HCT116 (cell line): ENCODE data around the gene TRAF5. TPM values are rescaled to one million over a fixed set of nuclear protein-coding genes. Genes with fewer than 3 reads are reported as not detected.
A peak's percentile ranks its signal among the peaks of the same experiment; 100 is the strongest.

Source experiments
- ATAC-seq: fragments of 200-7000 bp; cut with Tn5 transposase; 2 replicates; pipeline ENCODE4 v1.9.1; 2020; ENCODE audit warnings: mild to moderate bottlenecking, moderate library complexity
- BruUV-seq: library from RNA; stranded (reverse); fragments of 400-500 nt; replicated peaks from 2 replicates; lab custom pipeline; 2021; lab: Mats Ljungman, UMichigan
- CTCF ChIA-PET: fragments of 300-600 bp; sonication (Branson Sonifier 250); formaldehyde crosslinking; loops from one replicate; lab custom pipeline; 2021; ENCODE audit warnings: antibody characterized with exemption; lab: Charles Lee
- POLR2A ChIA-PET: fragments of 300-600, 350-600 bp; sonication (Branson Sonifier 250); formaldehyde crosslinking; loops from one replicate; lab custom pipeline; 2021; ENCODE audit warnings: antibody characterized with exemption; lab: Charles Lee
- RAD21 ChIA-PET, 2 experiments: fragments of 300-600 bp; sonication (Branson Sonifier 250); formaldehyde crosslinking; loops; one replicate each; lab custom pipeline; 2023; ENCODE audit warnings: low total read pairs in 2 of 2; ENCODE audit not compliant: uncharacterized antibody in 2 of 2, unreplicated experiment in 2 of 2, low non-redundant PET in 1 of 2; lab: Charles Lee
- DNase-seq: peaks from one replicate; pipeline ENCODE4 v3.0.0-alpha.2; 2010; ENCODE audit warnings: low read depth, low spot score
- H2AFZ ChIP-seq: fragments of 200-600 bp; shearing (Covaris generic), sonication (generic); 2 replicates; pipeline ENCODE4 v1.6.1; 2017; ENCODE audit warnings: low read depth, mixed run types, mixed read lengths, antibody characterized with exemption, low read length; ENCODE audit not compliant: poor library complexity, severe bottlenecking
- H3K27ac ChIP-seq: 2 replicates; pipeline ENCODE4 v1.5.1; 2012; ENCODE audit warnings: low read depth, low read length
- H3K27me3 ChIP-seq: fragments of 200-600 bp; sonication (generic); 2 replicates; pipeline ENCODE4 v1.6.1; 2016; ENCODE audit warnings: mixed run types, low read length, mixed read lengths; ENCODE audit not compliant: insufficient read depth
- H3K36me3 ChIP-seq, 2 experiments: fragments of 200-500 bp in 1 of 2; fragments of 200-600 bp in 1 of 2; sonication (Bioruptor generic) in 1 of 2; sonication (generic) in 1 of 2; 2 replicates each; pipeline versions ENCODE4 v1.5.1 to v1.6.1; 2014 to 2016; ENCODE audit warnings: low read length in 2 of 2, inconsistent platforms in 1 of 2, mixed read lengths in 1 of 2, mixed run types in 1 of 2; ENCODE audit not compliant: insufficient read depth in 2 of 2, control insufficient read depth in 1 of 2
- H3K4me1 ChIP-seq, 2 experiments: fragments of 200-600 bp in 1 of 2; sonication (generic) in 1 of 2; 2 replicates each; pipeline versions ENCODE4 v1.5.1 to v1.6.1; 2012 to 2017; ENCODE audit warnings: low read length in 2 of 2, inconsistent platforms in 1 of 2, mild to moderate bottlenecking in 1 of 2, mixed read lengths in 1 of 2, mixed run types in 1 of 2, moderate library complexity in 1 of 2; ENCODE audit not compliant: insufficient read depth in 2 of 2, control insufficient read depth in 1 of 2
- H3K4me2 ChIP-seq: fragments of 200-600 bp; sonication (generic); 2 replicates; pipeline ENCODE4 v1.6.1; 2017; ENCODE audit warnings: mixed run types, low read length, mixed read lengths
- H3K4me3 ChIP-seq, 2 experiments: fragments of 200-600 bp in 1 of 2; sonication (generic) in 1 of 2; replicated peaks in 1 of 2; 2 replicates each; pipeline ENCODE4 v1.5.1; 2011 to 2016; ENCODE audit warnings: low read length in 2 of 2, control low read depth in 1 of 2, low read depth in 1 of 2, mild to moderate bottlenecking in 1 of 2, mixed read lengths in 1 of 2, mixed run types in 1 of 2
- H3K79me2 ChIP-seq: fragments of 200-600 bp; sonication (generic); 2 replicates; pipeline ENCODE4 v1.6.1; 2017; ENCODE audit warnings: mild to moderate bottlenecking, mixed run types, low read length, moderate library complexity, mixed read lengths; ENCODE audit not compliant: insufficient read depth
- H3K9ac ChIP-seq: fragments of 200-600 bp; sonication (generic); 2 replicates; pipeline ENCODE4 v1.6.1; 2016; ENCODE audit warnings: low read length, mixed read lengths
- H3K9me2 ChIP-seq: fragments of 200-600 bp; sonication (generic), shearing (Covaris generic); 2 replicates; pipeline ENCODE4 v1.6.1; 2017; ENCODE audit warnings: mixed run types, mild to moderate bottlenecking, moderate library complexity; ENCODE audit not compliant: insufficient read depth
- H3K9me3 ChIP-seq, 2 experiments: fragments of 200-500 bp in 1 of 2; fragments of 200-600 bp in 1 of 2; sonication (Bioruptor generic) in 1 of 2; sonication (generic) in 1 of 2; 2 replicates each; pipeline ENCODE4 v1.6.1; 2014 to 2017; ENCODE audit warnings: low read length in 2 of 2, mixed read lengths in 2 of 2, inconsistent platforms in 1 of 2, low read depth in 1 of 2, mild to moderate bottlenecking in 1 of 2, mixed run types in 1 of 2, moderate library complexity in 1 of 2; ENCODE audit not compliant: control insufficient read depth in 1 of 2, insufficient read depth in 1 of 2
- H4K20me1 ChIP-seq: fragments of 200-600 bp; sonication (generic), shearing (Covaris generic); 2 replicates; pipeline ENCODE4 v1.6.1; 2017; ENCODE audit warnings: mixed run types, mild to moderate bottlenecking, moderate library complexity; ENCODE audit not compliant: insufficient read depth
- ATF3 ChIP-seq: IDR thresholded peaks from 2 replicates; pipeline ENCODE4 v1.6.1; 2012
- CEBPB ChIP-seq: IDR thresholded peaks from 2 replicates; pipeline ENCODE4 v1.6.1; 2012; ENCODE audit warnings: low read depth
- EGR1 ChIP-seq: IDR thresholded peaks from 2 replicates; pipeline ENCODE4 v1.6.1; 2012; ENCODE audit warnings: low read depth
- ELF1 ChIP-seq: IDR thresholded peaks from 2 replicates; pipeline ENCODE4 v1.6.1; 2012; ENCODE audit warnings: low read depth, borderline replicate concordance
- EZH2 ChIP-seq: fragments of 200-600 bp; sonication (generic); IDR thresholded peaks from 2 replicates; pipeline ENCODE4 v1.6.1; 2017; ENCODE audit warnings: antibody characterized with exemption, mixed run types
- FOSL1 ChIP-seq: IDR thresholded peaks from 2 replicates; pipeline ENCODE4 v1.6.1; 2012; ENCODE audit warnings: low read depth
- JUND ChIP-seq: IDR thresholded peaks from 2 replicates; pipeline ENCODE4 v1.6.1; 2012
- MAX ChIP-seq: IDR thresholded peaks from 2 replicates; pipeline ENCODE4 v1.6.1; 2012
- SIN3A ChIP-seq: IDR thresholded peaks from 2 replicates; pipeline ENCODE4 v1.6.1; 2012; ENCODE audit warnings: low read depth
- SRF ChIP-seq: IDR thresholded peaks from 2 replicates; pipeline ENCODE4 v1.6.1; 2012; ENCODE audit warnings: low read depth
- TCF7L2 ChIP-seq: IDR thresholded peaks from 2 replicates; pipeline ENCODE4 v1.7.0; 2011; ENCODE audit warnings: borderline replicate concordance, inconsistent platforms; ENCODE audit not compliant: insufficient read depth, insufficient read length; ENCODE audit errors: extremely low read depth
- YY1 ChIP-seq: IDR thresholded peaks from 2 replicates; pipeline ENCODE4 v1.6.1; 2011; ENCODE audit warnings: low read length, low read depth, moderate library complexity, mild to moderate bottlenecking; ENCODE audit not compliant: insufficient replicate concordance; ENCODE audit errors: extremely low read depth
- ZBTB33 ChIP-seq: IDR thresholded peaks from 2 replicates; pipeline ENCODE4 v1.6.1; 2011; ENCODE audit warnings: mild to moderate bottlenecking, low read length, moderate library complexity; ENCODE audit not compliant: insufficient replicate concordance; ENCODE audit errors: extremely low read depth
- ZFX ChIP-seq: fragments of 450-650 bp; IDR thresholded peaks from 2 replicates; pipeline ENCODE4 v1.6.1; 2017
- intact Hi-C: fragments of 100-400 bp; cut with micrococcal nuclease; formaldehyde crosslinking; loops from 2 replicates; pipeline ENCODE4 v1.10.0; 2022
- total RNA-seq: library from RNA; stranded (reverse); gene quantifications from one replicate; pipeline ENCODE4 v1.2.1, GENCODE V29; 2021; ENCODE audit not compliant: unreplicated experiment

TRAF5 gene
- total RNA-seq, 1 experiment from 2014 or later = 6.5 TPM

GRCh38 chr1:211382714-211383480 lies 56.3 kb downstream of the TRAF5 start (continued):
- no peak for TF ChIP-seq FOSL1
- 0 out of 2 replicates have a peak, but pooled peaks have one; percentile 24 for TF ChIP-seq JUND
- TF ChIP-seq TCF7L2 = no peak
- TF ChIP-seq MAX = peak; percentile 73
- TF ChIP-seq ZFX = peak; percentile 38
- no peak for TF ChIP-seq ZBTB33
- TF ChIP-seq CEBPB = no peak
- no peak for TF ChIP-seq ATF3
- peak; percentile 44; the same call in 1 of the 2 replicates for TF ChIP-seq ELF1
- peak; percentile 72 for TF ChIP-seq SIN3A
- peak; percentile 64 for TF ChIP-seq YY1
- no peak for TF ChIP-seq SRF

- ChIA-PET RAD21 (no interaction called here), POLR2A (no interaction called here), CTCF (no interaction called here)
- Histone ChIP-seq H3K9me2 (no peaks in the 10 kb centered on the region), H3K36me3 (no peaks in the 10 kb centered on the region), H3K4me2 (no peak overlapping the region), H2AFZ (no peak overlapping the region), H3K4me3 (no peak overlapping the region), H3K9me3 (no peaks in the 10 kb centered on the region), H4K20me1 (no peaks in the 10 kb centered on the region), H3K79me2 (peaks cover 11% of the 10 kb centered on the region), H3K9ac (no peak overlapping the region), H3K4me1 (peaks cover 2 to 14% of the 10 kb centered on the region in 2 experiments; a peak in 2 of 4 replicates), H3K27me3 (no peaks in the 10 kb centered on the region), H3K27ac (no peak overlapping the region)
- no TSS peak for BruUV-seq
- no peak for TF ChIP-seq EZH2
- no peak for TF ChIP-seq EGR1
- DNase-seq (no peak), ATAC-seq (no peak)
- intact Hi-C loops = loop anchor here (5.0 kb wide), 1 partner anchor 62 kb away; no protein-coding TSS in a partner anchor
Measured at GRCh38 chr1:211384524-211384923, 57.9 kb downstream of the TRAF5 start.
